Measurements from ENCODE around the gene FPR2. TPM values are rescaled to one million over a fixed set of nuclear protein-coding genes. Genes with fewer than 3 reads are reported as not detected.
"Not testable (repeated sequence)": the region's sequence is repeated elsewhere in the genome, so short reads cannot be mapped to it uniquely, and the experiment has no call there.

FPR2 gene
- total RNA-seq, 1 donor from 2014 or later = 4.2 TPM

DNA sequence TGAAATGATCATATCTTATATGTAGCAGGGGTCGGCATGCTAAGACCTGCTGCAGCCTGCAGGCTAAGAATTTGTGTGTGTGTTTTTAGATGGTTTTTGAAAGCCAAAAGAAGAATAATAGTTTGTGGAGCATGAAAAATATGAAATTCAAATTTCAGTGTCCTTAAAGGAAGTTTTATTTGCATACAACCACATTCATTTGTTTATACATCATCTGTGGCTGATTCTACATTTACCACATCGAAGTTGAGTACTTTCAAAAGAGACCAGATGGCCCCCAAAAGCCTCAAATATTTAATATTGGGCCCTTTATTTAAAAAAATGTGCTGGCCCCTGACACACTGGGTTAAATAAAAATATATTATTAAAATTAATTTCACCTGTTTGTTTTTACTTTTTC is 38.5 kb upstream of the FPR2 start:
- Histone ChIP-seq H3K9ac (ENCODE audit: low read depth in 1 of 3, low read length in 3 of 3) (no peak overlapping the region), H3K27me3 (ENCODE audit: control insufficient read depth in 3 of 3, insufficient read depth in 3 of 3, low read length in 3 of 3) (peaks cover 31 to 60% (median 35%) of the 10 kb centered on the region in 3 donors), H3K4me1 (ENCODE audit: control insufficient read depth in 3 of 3, insufficient read depth in 3 of 3, low read length in 3 of 3) (peaks cover 0 to 3% (median 0%) of the 10 kb centered on the region in 3 donors), H3K36me3 (ENCODE audit: control insufficient read depth in 3 of 3, insufficient read depth in 3 of 3, low read length in 3 of 3) (no peaks in the 10 kb centered on the region), H3K27ac (ENCODE audit: low read depth, low read length) (no peak overlapping the region), H3K9me3 (ENCODE audit: control insufficient read depth in 3 of 3, low read length in 3 of 3) (no peaks in the 10 kb centered on the region), H3K4me3 (ENCODE audit: low read length in 3 of 3) (no peak overlapping the region)

- H3K9me3 ChIP-seq (ENCODE audit: control insufficient read depth in 3 of 3, low read length in 3 of 3) = no peaks in the 10 kb centered on the region
- peak overlapping the region; percentile 19 for H3K27ac ChIP-seq (ENCODE audit: low read depth, low read length)
- H3K4me1 ChIP-seq (ENCODE audit: control insufficient read depth in 3 of 3, insufficient read depth in 3 of 3, low read length in 3 of 3) = no peaks in the 10 kb centered on the region
- peaks cover 30 to 55% (median 32%) of the 10 kb centered on the region in 3 donors for H3K27me3 ChIP-seq (ENCODE audit: control insufficient read depth in 3 of 3, insufficient read depth in 3 of 3, low read length in 3 of 3)
- H3K9ac ChIP-seq (ENCODE audit: low read depth in 1 of 3, low read length in 3 of 3) = no peak overlapping the region
- no peaks in the 10 kb centered on the region for H3K36me3 ChIP-seq (ENCODE audit: control insufficient read depth in 3 of 3, insufficient read depth in 3 of 3, low read length in 3 of 3)
- H3K4me3 ChIP-seq (ENCODE audit: low read length in 3 of 3) = no peak overlapping the region
Measured at GRCh38 chr19:51724543-51724942, 36.4 kb upstream of the FPR2 start.

DNA sequence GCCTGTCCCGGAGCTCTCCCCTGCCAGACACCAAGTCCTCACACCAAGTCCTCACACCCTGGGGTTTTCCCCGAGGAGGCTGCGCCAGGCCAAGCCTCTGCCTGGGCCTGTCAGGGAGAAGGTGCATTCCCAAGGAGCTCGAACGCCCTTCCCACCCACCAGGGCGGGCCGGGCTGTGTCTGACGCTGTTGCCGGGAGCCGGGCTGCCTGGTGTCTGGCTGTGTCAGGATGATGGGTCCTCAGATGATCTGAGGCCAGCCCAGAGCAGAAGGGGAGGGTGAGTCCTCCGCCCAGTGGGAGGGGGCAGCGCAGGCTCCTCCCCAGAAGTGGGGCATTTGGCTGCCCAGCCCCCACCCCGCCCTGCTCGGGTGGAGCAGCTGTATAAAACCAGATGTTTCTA is 34.9 kb upstream of the FPR2 start:
- Histone ChIP-seq H3K4me1 (ENCODE audit: control insufficient read depth in 3 of 3, insufficient read depth in 3 of 3, low read length in 3 of 3) (no peaks in the 10 kb centered on the region), H3K9ac (ENCODE audit: low read depth in 1 of 3, low read length in 3 of 3) (no peak overlapping the region), H3K9me3 (ENCODE audit: control insufficient read depth in 3 of 3, low read length in 3 of 3) (no peaks in the 10 kb centered on the region), H3K4me3 (ENCODE audit: low read length in 3 of 3) (no peak overlapping the region), H3K27me3 (ENCODE audit: control insufficient read depth in 3 of 3, insufficient read depth in 3 of 3, low read length in 3 of 3) (peaks cover 19 to 44% (median 27%) of the 10 kb centered on the region in 3 donors), H3K27ac (ENCODE audit: low read depth, low read length) (peak overlapping the region; percentile 56), H3K36me3 (ENCODE audit: control insufficient read depth in 3 of 3, insufficient read depth in 3 of 3, low read length in 3 of 3) (no peaks in the 10 kb centered on the region)

- no peaks in the 10 kb centered on the region for H3K36me3 ChIP-seq (ENCODE audit: control insufficient read depth in 3 of 3, insufficient read depth in 3 of 3, low read length in 3 of 3)
- H3K4me3 ChIP-seq (ENCODE audit: low read length in 3 of 3) = no peak overlapping the region
- H3K9me3 ChIP-seq (ENCODE audit: control insufficient read depth in 3 of 3, low read length in 3 of 3) = peaks cover 0 to 2% (median 0%) of the 10 kb centered on the region in 3 donors
- H3K9ac ChIP-seq (ENCODE audit: low read depth in 1 of 3, low read length in 3 of 3) = no peak overlapping the region
- peaks cover 17 to 38% (median 22%) of the 10 kb centered on the region in 3 donors for H3K27me3 ChIP-seq (ENCODE audit: control insufficient read depth in 3 of 3, insufficient read depth in 3 of 3, low read length in 3 of 3)
- no peak overlapping the region for H3K27ac ChIP-seq (ENCODE audit: low read depth, low read length)
- no peaks in the 10 kb centered on the region for H3K4me1 ChIP-seq (ENCODE audit: control insufficient read depth in 3 of 3, insufficient read depth in 3 of 3, low read length in 3 of 3)
Measured at GRCh38 chr19:51727349-51727880, 33.6 kb upstream of the FPR2 start.

DNA sequence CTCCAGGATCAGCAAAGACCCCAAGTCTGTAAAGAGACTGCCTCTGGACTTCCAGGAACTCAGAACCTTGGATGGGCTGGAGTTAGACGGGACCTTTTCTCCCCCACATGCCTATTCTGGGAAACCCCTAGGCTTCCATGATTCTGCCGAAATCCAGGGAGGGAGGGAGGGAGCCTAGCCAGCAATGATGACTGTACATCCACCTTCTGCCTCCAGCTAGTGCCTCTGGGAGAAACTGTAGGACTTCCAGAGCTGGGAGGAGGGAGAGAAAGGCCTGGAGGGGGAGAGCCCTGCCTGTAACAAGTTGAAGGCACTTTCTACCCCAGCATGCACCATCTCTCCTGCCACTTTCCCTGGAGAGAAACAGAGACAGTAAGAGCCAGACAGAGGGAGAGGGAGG is 31.2 kb upstream of the FPR2 start:
- peaks cover 8 to 27% (median 17%) of the 10 kb centered on the region in 3 donors for H3K27me3 ChIP-seq (ENCODE audit: control insufficient read depth in 3 of 3, insufficient read depth in 3 of 3, low read length in 3 of 3)
- no peak overlapping the region for H3K27ac ChIP-seq (ENCODE audit: low read depth, low read length)

GRCh38 chr19:51733742-51734522 is 27.0 kb upstream of the FPR2 start:
- Histone ChIP-seq H3K27ac (ENCODE audit: low read depth, low read length) (no peak overlapping the region), H3K4me3 (ENCODE audit: low read length in 3 of 3) (no peak overlapping the region), H3K27me3 (ENCODE audit: control insufficient read depth in 3 of 3, insufficient read depth in 3 of 3, low read length in 3 of 3) (peaks cover under 1 to 9% (median 4%) of the 10 kb centered on the region in 3 donors), H3K4me1 (ENCODE audit: control insufficient read depth in 3 of 3, insufficient read depth in 3 of 3, low read length in 3 of 3) (no peaks in the 10 kb centered on the region), H3K9ac (ENCODE audit: low read depth in 1 of 3, low read length in 3 of 3) (no peak overlapping the region), H3K9me3 (ENCODE audit: control insufficient read depth in 3 of 3, low read length in 3 of 3) (peaks cover 0 to 6% (median 0%) of the 10 kb centered on the region in 3 donors), H3K36me3 (ENCODE audit: control insufficient read depth in 3 of 3, insufficient read depth in 3 of 3, low read length in 3 of 3) (no peaks in the 10 kb centered on the region)

More for the DNA sequence above, 31.2 kb upstream of the FPR2 start:
- H3K4me1 ChIP-seq (ENCODE audit: control insufficient read depth in 3 of 3, insufficient read depth in 3 of 3, low read length in 3 of 3) = no peaks in the 10 kb centered on the region
- no peaks in the 10 kb centered on the region for H3K36me3 ChIP-seq (ENCODE audit: control insufficient read depth in 3 of 3, insufficient read depth in 3 of 3, low read length in 3 of 3)
- peaks cover 0 to 2% (median 0%) of the 10 kb centered on the region in 3 donors for H3K9me3 ChIP-seq (ENCODE audit: control insufficient read depth in 3 of 3, low read length in 3 of 3)
- H3K4me3 ChIP-seq (ENCODE audit: low read length in 3 of 3) = no peak overlapping the region
- no peak overlapping the region for H3K9ac ChIP-seq (ENCODE audit: low read depth in 1 of 3, low read length in 3 of 3)

- Histone ChIP-seq H3K27ac (ENCODE audit: low read depth, low read length) (no peak overlapping the region), H3K36me3 (ENCODE audit: control insufficient read depth in 3 of 3, insufficient read depth in 3 of 3, low read length in 3 of 3) (no peaks in the 10 kb centered on the region), H3K9ac (ENCODE audit: low read depth in 1 of 3, low read length in 3 of 3) (no peak overlapping the region), H3K4me3 (ENCODE audit: low read length in 3 of 3) (no peak overlapping the region), H3K27me3 (ENCODE audit: control insufficient read depth in 3 of 3, insufficient read depth in 3 of 3, low read length in 3 of 3) (peaks cover 0 to 6% (median 4%) of the 10 kb centered on the region in 3 donors), H3K9me3 (ENCODE audit: control insufficient read depth in 3 of 3, low read length in 3 of 3) (peaks cover 0 to 6% (median 0%) of the 10 kb centered on the region in 3 donors), H3K4me1 (ENCODE audit: control insufficient read depth in 3 of 3, insufficient read depth in 3 of 3, low read length in 3 of 3) (no peaks in the 10 kb centered on the region)
Measured at GRCh38 chr19:51735759-51736449, 25.1 kb upstream of the FPR2 start.

GRCh38 chr19:51737389-51737788 is 23.6 kb upstream of the FPR2 start:
- no peaks in the 10 kb centered on the region for H3K4me1 ChIP-seq (ENCODE audit: control insufficient read depth in 3 of 3, insufficient read depth in 3 of 3, low read length in 3 of 3)
- no peaks in the 10 kb centered on the region for H3K36me3 ChIP-seq (ENCODE audit: control insufficient read depth in 3 of 3, insufficient read depth in 3 of 3, low read length in 3 of 3)
- H3K9me3 ChIP-seq (ENCODE audit: control insufficient read depth in 3 of 3, low read length in 3 of 3) = peaks cover 0 to 5% (median 0%) of the 10 kb centered on the region in 3 donors
- no peak overlapping the region for H3K27ac ChIP-seq (ENCODE audit: low read depth, low read length)
- no peak overlapping the region for H3K9ac ChIP-seq (ENCODE audit: low read depth in 1 of 3, low read length in 3 of 3)
- H3K27me3 ChIP-seq (ENCODE audit: control insufficient read depth in 3 of 3, insufficient read depth in 3 of 3, low read length in 3 of 3) = peaks cover 0 to 6% (median 4%) of the 10 kb centered on the region in 3 donors
- no peak overlapping the region for H3K4me3 ChIP-seq (ENCODE audit: low read length in 3 of 3)

GRCh38 chr19:51737924-51738323 is 23.1 kb upstream of the FPR2 start:
- H3K4me3 ChIP-seq (ENCODE audit: low read length in 3 of 3) = no peak overlapping the region
- H3K9ac ChIP-seq (ENCODE audit: low read depth in 1 of 3, low read length in 3 of 3) = no peak overlapping the region
- H3K9me3 ChIP-seq (ENCODE audit: control insufficient read depth in 3 of 3, low read length in 3 of 3) = peaks cover 0 to 5% (median 0%) of the 10 kb centered on the region in 3 donors
- H3K4me1 ChIP-seq (ENCODE audit: control insufficient read depth in 3 of 3, insufficient read depth in 3 of 3, low read length in 3 of 3) = no peaks in the 10 kb centered on the region
- H3K27me3 ChIP-seq (ENCODE audit: control insufficient read depth in 3 of 3, insufficient read depth in 3 of 3, low read length in 3 of 3) = peaks cover 0 to 6% (median 4%) of the 10 kb centered on the region in 3 donors
- H3K27ac ChIP-seq (ENCODE audit: low read depth, low read length) = no peak overlapping the region
- no peaks in the 10 kb centered on the region for H3K36me3 ChIP-seq (ENCODE audit: control insufficient read depth in 3 of 3, insufficient read depth in 3 of 3, low read length in 3 of 3)

DNA sequence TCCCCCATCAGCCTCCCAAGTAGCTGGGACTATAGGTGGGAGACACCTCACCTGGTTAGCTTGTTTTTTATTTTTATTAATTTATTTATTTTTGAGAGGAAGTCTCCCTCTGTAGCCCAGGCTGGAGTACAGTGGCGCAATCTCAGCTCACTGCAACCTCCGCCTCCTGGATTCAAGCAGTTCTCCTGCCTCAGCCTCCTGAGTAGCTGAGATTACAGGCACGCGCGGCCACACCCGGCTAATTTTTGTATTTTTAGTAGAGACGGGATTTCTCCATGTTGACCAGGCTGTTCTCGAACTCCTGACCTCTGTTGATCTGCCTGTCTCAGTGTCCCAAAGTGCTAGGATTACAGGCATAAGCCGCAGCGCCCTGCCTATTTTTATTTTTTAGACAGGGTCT is 22.5 kb upstream of the FPR2 start:
- not testable (repeated sequence) for H3K4me3 ChIP-seq (ENCODE audit: low read length in 3 of 3)

More for the DNA sequence above, 22.5 kb upstream of the FPR2 start:
- not testable (repeated sequence) for H3K9me3 ChIP-seq (ENCODE audit: control insufficient read depth in 3 of 3, low read length in 3 of 3); H3K4me1 ChIP-seq (ENCODE audit: control insufficient read depth in 3 of 3, insufficient read depth in 3 of 3, low read length in 3 of 3); H3K27ac ChIP-seq (ENCODE audit: low read depth, low read length); H3K36me3 ChIP-seq (ENCODE audit: control insufficient read depth in 3 of 3, insufficient read depth in 3 of 3, low read length in 3 of 3); H3K27me3 ChIP-seq (ENCODE audit: control insufficient read depth in 3 of 3, insufficient read depth in 3 of 3, low read length in 3 of 3); H3K9ac ChIP-seq (ENCODE audit: low read depth in 1 of 3, low read length in 3 of 3)

Measured in skeletal muscle tissue (tissue), 4 donors.